HFF-Myc (cell line): Measurements from ENCODE around the gene MYL9.

Experiments
- DNase-seq: peaks from one replicate; pipeline ENCODE4 v3.0.0-alpha.2; 2011; ENCODE audit warnings: low read depth; ENCODE audit errors: extremely low read depth
- H3K4me3 ChIP-seq: replicated peaks from 2 replicates; pipeline ENCODE4 v1.5.1; 2011; ENCODE audit warnings: low read depth, mild to moderate bottlenecking, control low read depth, low read length
- CTCF ChIP-seq: IDR thresholded peaks from 2 replicates; pipeline ENCODE4 v1.5.1; 2012; ENCODE audit warnings: mild to moderate bottlenecking, low read depth, low read length, control low read depth; ENCODE audit errors: missing control alignments

MYL9 gene

GRCh38 chr20:36498386-36499179, 42.7 kb upstream of the MYL9 start:
- H3K4me3 ChIP-seq: no peak overlapping the region
- no peak for DNase-seq
- TF ChIP-seq CTCF: no peak

- TF ChIP-seq CTCF: no peak
- no peak for DNase-seq
- H3K4me3 ChIP-seq: no peak overlapping the region
These were observed 42.1 kb upstream of the MYL9 start for GRCh38 chr20:36499211-36499610.

GRCh38 chr20:36499723-36500501, 41.4 kb upstream of the MYL9 start:
- TF ChIP-seq CTCF: no peak
- no peak for DNase-seq
- H3K4me3 ChIP-seq: no peak overlapping the region

- TF ChIP-seq CTCF: no peak
- DNase-seq: no peak
- no peak overlapping the region for H3K4me3 ChIP-seq
These were observed 39.8 kb upstream of the MYL9 start for GRCh38 chr20:36501367-36502006.

GRCh38 chr20:36504295-36504694, 37.0 kb upstream of the MYL9 start:
- TF ChIP-seq CTCF: peak; percentile 3
- no peak for DNase-seq

GRCh38 chr20:36506253-36506652, 35.1 kb upstream of the MYL9 start:
- TF ChIP-seq CTCF: peak; percentile 42
- no peak overlapping the region for H3K4me3 ChIP-seq
- no peak for DNase-seq

More at GRCh38 chr20:36504295-36504694, 37.0 kb upstream of the MYL9 start:
- H3K4me3 ChIP-seq: no peak overlapping the region
